ENCODE measurements around the gene STON1. TPM values are rescaled to one million over a fixed set of nuclear protein-coding genes. Genes with fewer than 3 reads are reported as not detected.

The STON1 gene
- total RNA-seq, 1 experiment from 2014 or later, result 5.5 TPM

GRCh38 chr2:48600917-48601316 is 71.0 kb downstream of the STON1 start:
- no peaks in the 10 kb centered on the region for H3K27me3 ChIP-seq (ENCODE audit: insufficient read depth, low read length)
- H3K36me3 Mint-ChIP-seq (ENCODE audit: insufficient read depth in 1 of 3, low read depth in 3 of 3), result no peaks in the 10 kb centered on the region; a peak in 1 of 7 replicates
- H3K79me2 ChIP-seq (ENCODE audit: insufficient read depth, low read length), result no peaks in the 10 kb centered on the region
- H2BK12ac ChIP-seq (ENCODE audit: insufficient read length, low read depth, low read length), result no peak overlapping the region
- DNase-seq, result no peak
- no peak overlapping the region for H3K27ac Mint-ChIP-seq
- no peak for TF ChIP-seq CTCF (conservative IDR thresholded peaks at IDR 0.05)
- H3K4me3 Mint-ChIP-seq, result no peak overlapping the region
- no peak overlapping the region for H2AFZ ChIP-seq (ENCODE audit: low read length)
- H3K27me3 Mint-ChIP-seq (ENCODE audit: low read depth), result no peaks in the 10 kb centered on the region
- H3K9me3 Mint-ChIP-seq, result no peaks in the 10 kb centered on the region
- no peaks in the 10 kb centered on the region for H3K4me1 Mint-ChIP-seq
- no peak overlapping the region for H3K23ac ChIP-seq (ENCODE audit: insufficient read length, low read depth, low read length)
- H3K4me1 ChIP-seq (ENCODE audit: insufficient read depth, low read length), result no peaks in the 10 kb centered on the region
- H4K20me1 ChIP-seq (ENCODE audit: control insufficient read depth, insufficient read depth, insufficient read length), result no peaks in the 10 kb centered on the region
- no peak overlapping the region for H4K8ac ChIP-seq (replicated peaks; ENCODE audit: insufficient read length, low read depth, low read length)
- no peak overlapping the region for H3K18ac ChIP-seq (ENCODE audit: insufficient read length, low read depth, low read length)
- no CpG with 5 or more reads among the region's 3 CpGs for WGBS (ENCODE audit: extremely low coverage, insufficient read length, low lambda C conversion rate)
- no peak overlapping the region for H3T11ph ChIP-seq (ENCODE audit: low read length)
- H3K27ac ChIP-seq (ENCODE audit: insufficient read length, low read depth, low read length), result no peak overlapping the region
- H3K56ac ChIP-seq (ENCODE audit: insufficient read length, low read depth, low read length), result no peak overlapping the region
- no peak overlapping the region for H3K4ac ChIP-seq (ENCODE audit: low read depth, low read length)
- H4K5ac ChIP-seq (ENCODE audit: insufficient read length, low read depth, low read length), result no peak overlapping the region
- H3K79me1 ChIP-seq (ENCODE audit: insufficient read depth, low read depth, low read length, poor library complexity, severe bottlenecking), result no peaks in the 10 kb centered on the region
- no peak overlapping the region for H2BK120ac ChIP-seq (ENCODE audit: low read depth, low read length, poor library complexity, severe bottlenecking)
- H3K4me2 ChIP-seq (ENCODE audit: insufficient read depth, insufficient read length, low read length), result no peak overlapping the region
- H3K9me3 ChIP-seq (ENCODE audit: control insufficient read depth, low read depth, low read length), result no peaks in the 10 kb centered on the region
- no peaks in the 10 kb centered on the region for H3K23me2 ChIP-seq (ENCODE audit: insufficient read length, low read depth, low read length, poor library complexity, severe bottlenecking)
- H3K9ac ChIP-seq (ENCODE audit: extremely low read depth, insufficient read length, low read length), result no peak overlapping the region
- H4K91ac ChIP-seq (ENCODE audit: insufficient read length, low read depth, low read length), result no peak overlapping the region
- no peak overlapping the region for H2BK5ac ChIP-seq (ENCODE audit: insufficient read length, low read length)
- no peak overlapping the region for H2AK5ac ChIP-seq (ENCODE audit: insufficient read length, low read length)
- no peak overlapping the region for H2BK20ac ChIP-seq (ENCODE audit: low read depth, low read length, poor library complexity, severe bottlenecking)
- H3K14ac ChIP-seq (ENCODE audit: insufficient read depth, low read length), result no peak overlapping the region
- H2BK15ac ChIP-seq (ENCODE audit: low read depth, low read length), result no peak overlapping the region

All from H9 (cell line).